B cell (primary cell): Measurements from ENCODE around the gene STK4. TPM values are rescaled to one million over a fixed set of nuclear protein-coding genes. Genes with fewer than 3 reads are reported as not detected.

ENCODE experiments used
- ATAC-seq: fragments of 200-7000 bp; cut with Tn5 transposase; one replicate; pipeline ENCODE4 v1.10.0; 2021; ENCODE audit warnings: low read depth, mild to moderate bottlenecking, moderate number of reproducible peaks, moderate library complexity
- CTCF ChIA-PET: fragments of 350-600 bp; sonication (Branson Sonifier 250); formaldehyde crosslinking; loops from one replicate; lab custom pipeline; 2021; ENCODE audit warnings: antibody characterized with exemption, inconsistent platforms; lab: Charles Lee
- POLR2A ChIA-PET: fragments of 350-600 bp; sonication (Branson Sonifier 250); formaldehyde crosslinking; loops from one replicate; lab custom pipeline; 2021; ENCODE audit warnings: antibody characterized with exemption; lab: Charles Lee
- DNase-seq: peaks from one replicate; pipeline ENCODE4 v3.0.0; 2013
- H2AFZ ChIP-seq: 2 replicates; pipeline ENCODE4 v1.6.1; 2012; ENCODE audit warnings: mild to moderate bottlenecking, low read depth, low read length; ENCODE audit not compliant: insufficient read depth, poor library complexity, severe bottlenecking
- H3K27ac ChIP-seq, 2 donors: 1 replicate in 1 of 2; 2 replicates in 1 of 2; pipeline ENCODE4 v1.5.1; 2012 to 2013; ENCODE audit warnings: low read length in 2 of 2, mild to moderate bottlenecking in 2 of 2, moderate library complexity in 1 of 2
- H3K27me3 ChIP-seq, 4 experiments: fragments of 200-600 bp in 1 of 4; sonication (generic) in 1 of 4; replicated peaks in 1 of 4; 1 replicate in 2 of 4; 2 replicates in 2 of 4; pipeline versions ENCODE4 v1.6.1 to v1.7.0; 2013 to 2016; ENCODE audit warnings: low read length in 3 of 4, mild to moderate bottlenecking in 2 of 4, mixed read lengths in 1 of 4, moderate library complexity in 1 of 4; ENCODE audit not compliant: insufficient read depth in 4 of 4, control insufficient read depth in 3 of 4; ENCODE audit errors: control extremely low read depth in 1 of 4
- H3K36me3 ChIP-seq, 2 experiments: replicated peaks in 1 of 2; 1 replicate in 1 of 2; 2 replicates in 1 of 2; pipeline versions ENCODE4 v1.6.1 to v1.7.1; 2013; ENCODE audit warnings: low read length in 1 of 2; ENCODE audit not compliant: insufficient read depth in 2 of 2, control insufficient read depth in 1 of 2; ENCODE audit errors: control extremely low read depth in 1 of 2, extremely low read depth in 1 of 2
- H3K4me1 ChIP-seq, 2 donors: fragments of 200-600 bp in 1 of 2; sonication (generic) in 1 of 2; 1 replicate in 1 of 2; 2 replicates in 1 of 2; pipeline versions ENCODE4 v1.5.1 to v1.6.1; 2013 to 2017; ENCODE audit warnings: low read length in 2 of 2; ENCODE audit not compliant: control insufficient read depth in 2 of 2, insufficient read depth in 2 of 2
- H3K4me2 ChIP-seq: replicated peaks from 2 replicates; pipeline ENCODE3; 2012; ENCODE audit warnings: mild to moderate bottlenecking, low read depth, low read length; ENCODE audit not compliant: poor library complexity, severe bottlenecking
- H3K4me3 ChIP-seq, 5 experiments: fragments of 200-600 bp in 1 of 5; sonication (generic) in 1 of 5; 1 replicate in 3 of 5; 2 replicates in 2 of 5; pipeline versions ENCODE4 v1.5.1 to v1.7.0; 2011 to 2016; ENCODE audit warnings: low read length in 4 of 5, mild to moderate bottlenecking in 4 of 5, low read depth in 2 of 5, control low read depth in 1 of 5, moderate library complexity in 1 of 5; ENCODE audit not compliant: insufficient read depth in 1 of 5; ENCODE audit errors: control extremely low read depth in 1 of 5, extremely low read depth in 1 of 5
- H3K79me2 ChIP-seq: fragments of 200-600 bp; sonication (generic); one replicate; pipeline ENCODE4 v1.6.0; 2016; ENCODE audit warnings: low read length; ENCODE audit not compliant: control insufficient read depth, insufficient read depth
- H3K9ac ChIP-seq: fragments of 200-600 bp; sonication (generic); 2 replicates; pipeline ENCODE4 v1.6.1; 2017; ENCODE audit warnings: mild to moderate bottlenecking, low read length, moderate library complexity
- H3K9me3 ChIP-seq, 3 donors: one replicate each; pipeline versions ENCODE4 v1.6.1 to v1.7.1; 2013; ENCODE audit warnings: low read length in 2 of 3; ENCODE audit not compliant: control insufficient read depth in 2 of 3, insufficient read depth in 1 of 3; ENCODE audit errors: control extremely low read depth in 1 of 3
- H4K20me1 ChIP-seq: 2 replicates; pipeline ENCODE4 v1.6.0; 2012; ENCODE audit warnings: mild to moderate bottlenecking, low read length; ENCODE audit not compliant: insufficient read depth, control insufficient read depth, poor library complexity, severe bottlenecking
- H3K27ac Mint-ChIP-seq: one replicate; pipeline ENCODE4 v1.8.0; 2021; ENCODE audit warnings: mixed read lengths
- H3K27me3 Mint-ChIP-seq: one replicate; pipeline ENCODE4 v1.8.0; 2021; ENCODE audit warnings: mixed read lengths
- H3K4me1 Mint-ChIP-seq: one replicate; pipeline ENCODE4 v1.8.0; 2021; ENCODE audit warnings: mixed read lengths
- H3K4me3 Mint-ChIP-seq: one replicate; pipeline ENCODE4 v1.8.0; 2021; ENCODE audit warnings: mixed read lengths
- H3K9me3 Mint-ChIP-seq: one replicate; pipeline ENCODE4 v1.8.0; 2022; ENCODE audit warnings: mixed read lengths; ENCODE audit not compliant: insufficient read depth
- CTCF ChIP-seq: fragments of 200-600 bp; IDR thresholded peaks from one replicate; pipeline ENCODE4 v1.8.0; 2022; ENCODE audit warnings: antibody characterized with exemption, mild to moderate bottlenecking
- EZH2 ChIP-seq: IDR thresholded peaks from 2 replicates; pipeline ENCODE4 v1.6.1; 2012; ENCODE audit warnings: borderline replicate concordance, low read depth, mild to moderate bottlenecking, moderate library complexity, low read length; ENCODE audit not compliant: insufficient read depth, poor library complexity, severe bottlenecking
- WGBS: methylation state at CpG from one replicate; pipeline ENCODE4 v1.1.5; 2013; ENCODE audit warnings: missing lambda C conversion rate; ENCODE audit not compliant: insufficient coverage; 5-methylcytosine and 5-hydroxymethylcytosine counted together
- intact Hi-C: fragments of 100-400 bp; cut with micrococcal nuclease; formaldehyde crosslinking; loops from one replicate; pipeline ENCODE4 v1.10.0; 2022
- polyA plus RNA-seq: library from polyadenylated mRNA; depleted of rRNA; stranded (reverse); fragments of >200 nt; gene quantifications from 2 replicates; pipeline ENCODE4 v1.2.3, GENCODE V29; 2012
- total RNA-seq, 2 donors: library from RNA; stranded (reverse); fragments of 120-200 nt in 1 of 2; gene quantifications; 1 replicate in 1 of 2; 2 replicates in 1 of 2; pipeline versions ENCODE4 v1.2.3 to v1.2.4, GENCODE V29; 2013 to 2022

Gene STK4
- total and polyA plus RNA-seq, 2 donors (not counting 1 experiment from before 2014, with no cell fraction given): 38.9 to 324 TPM

GRCh38 chr20:45072066-45072465, 105.8 kb downstream of the STK4 start:
- Histone ChIP-seq H3K27me3 (no peaks in the 10 kb centered on the region), H3K9ac (no peak overlapping the region), H3K9me3 (no peaks in the 10 kb centered on the region), H3K4me2 (no peak overlapping the region), H3K36me3 (peaks cover 28 to 83% of the 10 kb centered on the region in 2 experiments), H2AFZ (no peak overlapping the region), H4K20me1 (peaks cover 53% of the 10 kb centered on the region), H3K4me1 (no peaks in the 10 kb centered on the region), H3K4me3 (no peak overlapping the region), H3K27ac (no peak overlapping the region), H3K79me2 (peaks cover 57% of the 10 kb centered on the region)
- Mint-ChIP-seq H3K27ac (no peak overlapping the region), H3K9me3 (no peaks in the 10 kb centered on the region), H3K4me3 (no peak overlapping the region), H3K27me3 (no peaks in the 10 kb centered on the region), H3K4me1 (peaks cover 26% of the 10 kb centered on the region)
- ChIA-PET POLR2A (no interaction called here), CTCF (interaction anchor here (0.6 to 3.4 kb wide), 6 partner anchors 24 to 61 kb away, joined by 3 to 15 read pairs (median 6); no protein-coding TSS in a partner anchor)
- DNase-seq (no peak), ATAC-seq (no peak)
- intact Hi-C loops: no loop called here
- TF ChIP-seq CTCF (no peak), EZH2 (no peak)
- no CpG with 5 or more reads among the region's 1 CpG for WGBS

- H3K9me3 ChIP-seq: no peaks in the 10 kb centered on the region
- Mint-ChIP-seq H3K4me3 (no peak overlapping the region), H3K9me3 (no peaks in the 10 kb centered on the region), H3K4me1 (peaks cover 16% of the 10 kb centered on the region), H3K27me3 (no peaks in the 10 kb centered on the region), H3K27ac (peak overlapping the region; percentile 43)
- H3K9ac ChIP-seq: no peak overlapping the region
- H2AFZ ChIP-seq: no peak overlapping the region
- H3K4me3 ChIP-seq: no peak overlapping the region
- H3K27me3 ChIP-seq: no peaks in the 10 kb centered on the region
- H4K20me1 ChIP-seq: peaks cover 41% of the 10 kb centered on the region
- H3K79me2 ChIP-seq: peaks cover 46% of the 10 kb centered on the region
- intact Hi-C loops: no loop called here
- ATAC-seq (no peak), DNase-seq (no peak)
- peak overlapping the region in 1 of 2 donors; percentile 47 for H3K27ac ChIP-seq
- no peak overlapping the region for H3K4me2 ChIP-seq
- whole genome bisulfite sequencing: 83% methylated on average over 1 of the region's 3 CpGs
- ChIA-PET CTCF (interaction anchor here (0.6 to 3.4 kb wide), 4 partner anchors 11 to 30 kb away, joined by 3 to 15 read pairs (median 7); no protein-coding TSS in a partner anchor), POLR2A (no interaction called here)
- TF ChIP-seq CTCF (no peak), EZH2 (no peak)
- no peaks in the 10 kb centered on the region for H3K4me1 ChIP-seq
- H3K36me3 ChIP-seq: peaks cover 24 to 79% of the 10 kb centered on the region in 2 experiments
These were observed 106.9 kb downstream of the STK4 start for GRCh38 chr20:45073221-45073620.
